RWPE1 (cell line): ENCODE results near the gene TRIM27.

ENCODE experiments used
- CTCF ChIA-PET: fragments of 350-600 bp; sonication (Branson Sonifier 250); formaldehyde crosslinking; extraction: SDS; loops from one replicate; lab custom pipeline; 2021; lab: Yijun Ruan, JAX
- POLR2A ChIA-PET: fragments of 400-600 bp; formaldehyde crosslinking; extraction: SDS; loops from one replicate; lab custom pipeline; 2020; ENCODE audit warnings: antibody characterized with exemption; ENCODE audit not compliant: low non-redundant PET; lab: Yijun Ruan, JAX
- DNase-seq: peaks from one replicate; pipeline ENCODE4 v3.0.0; 2012; ENCODE audit warnings: low spot score
- H3K27ac ChIP-seq: fragments of 450-650 bp; 2 replicates; pipeline ENCODE4 v1.5.1; 2017
- TF ChIP-seq, protein P1 (sequence below): fragments of 450-650 bp; conservative IDR thresholded peaks from 2 replicates; pipeline ENCODE4 v1.5.1; 2017; ENCODE audit warnings: low read depth, mild to moderate bottlenecking

The TRIM27 gene

DNA sequence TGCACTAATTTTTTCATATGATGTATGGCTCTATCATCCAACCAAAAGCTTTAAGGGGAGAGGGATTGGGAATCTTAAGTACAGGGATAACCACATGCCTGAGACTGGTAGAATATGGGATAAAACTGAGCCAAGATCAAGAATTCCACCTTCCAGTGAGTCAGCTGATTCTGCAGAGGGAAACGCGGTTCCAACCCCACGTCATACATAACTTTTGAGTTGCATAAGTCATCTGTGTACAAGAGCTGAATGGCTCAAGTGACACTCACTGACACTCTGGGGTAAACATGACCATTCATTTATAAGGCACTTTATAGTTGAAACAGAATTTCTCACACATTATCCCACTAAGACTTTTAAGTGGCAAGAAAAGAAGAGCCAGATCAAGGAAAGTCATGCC lies 16.4 kb downstream of the TRIM27 start:
- ChIA-PET POLR2A (no interaction called here), CTCF (no interaction called here)
- H3K27ac ChIP-seq, result no peak overlapping the region
- DNase-seq, result no peak
- TF ChIP-seq, protein P1, sequence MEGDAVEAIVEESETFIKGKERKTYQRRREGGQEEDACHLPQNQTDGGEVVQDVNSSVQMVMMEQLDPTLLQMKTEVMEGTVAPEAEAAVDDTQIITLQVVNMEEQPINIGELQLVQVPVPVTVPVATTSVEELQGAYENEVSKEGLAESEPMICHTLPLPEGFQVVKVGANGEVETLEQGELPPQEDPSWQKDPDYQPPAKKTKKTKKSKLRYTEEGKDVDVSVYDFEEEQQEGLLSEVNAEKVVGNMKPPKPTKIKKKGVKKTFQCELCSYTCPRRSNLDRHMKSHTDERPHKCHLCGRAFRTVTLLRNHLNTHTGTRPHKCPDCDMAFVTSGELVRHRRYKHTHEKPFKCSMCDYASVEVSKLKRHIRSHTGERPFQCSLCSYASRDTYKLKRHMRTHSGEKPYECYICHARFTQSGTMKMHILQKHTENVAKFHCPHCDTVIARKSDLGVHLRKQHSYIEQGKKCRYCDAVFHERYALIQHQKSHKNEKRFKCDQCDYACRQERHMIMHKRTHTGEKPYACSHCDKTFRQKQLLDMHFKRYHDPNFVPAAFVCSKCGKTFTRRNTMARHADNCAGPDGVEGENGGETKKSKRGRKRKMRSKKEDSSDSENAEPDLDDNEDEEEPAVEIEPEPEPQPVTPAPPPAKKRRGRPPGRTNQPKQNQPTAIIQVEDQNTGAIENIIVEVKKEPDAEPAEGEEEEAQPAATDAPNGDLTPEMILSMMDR, result no peak

DNA sequence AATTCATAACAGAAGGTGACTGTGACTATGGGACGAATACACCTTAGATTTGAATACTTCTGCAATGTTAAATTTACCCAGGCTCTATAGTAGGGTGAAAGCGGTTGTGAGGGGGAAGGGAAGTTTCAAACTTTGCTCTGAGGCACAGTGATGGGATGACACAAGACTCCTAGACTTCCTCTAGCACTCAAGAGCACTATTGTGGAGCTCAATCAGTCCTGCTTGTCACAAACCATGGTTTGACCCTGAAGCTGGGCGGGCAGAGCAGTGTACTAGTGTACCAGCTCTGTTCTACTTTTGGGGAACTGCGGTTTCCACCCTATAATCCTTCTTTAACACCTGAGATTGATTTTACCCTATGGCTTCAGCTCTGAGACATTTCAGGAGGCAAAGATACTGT lies 17.1 kb downstream of the TRIM27 start:
- ChIA-PET POLR2A (no interaction called here), CTCF (no interaction called here)
- no peak overlapping the region for H3K27ac ChIP-seq
- TF ChIP-seq, protein P1, result no peak
- DNase-seq, result no peak

DNA sequence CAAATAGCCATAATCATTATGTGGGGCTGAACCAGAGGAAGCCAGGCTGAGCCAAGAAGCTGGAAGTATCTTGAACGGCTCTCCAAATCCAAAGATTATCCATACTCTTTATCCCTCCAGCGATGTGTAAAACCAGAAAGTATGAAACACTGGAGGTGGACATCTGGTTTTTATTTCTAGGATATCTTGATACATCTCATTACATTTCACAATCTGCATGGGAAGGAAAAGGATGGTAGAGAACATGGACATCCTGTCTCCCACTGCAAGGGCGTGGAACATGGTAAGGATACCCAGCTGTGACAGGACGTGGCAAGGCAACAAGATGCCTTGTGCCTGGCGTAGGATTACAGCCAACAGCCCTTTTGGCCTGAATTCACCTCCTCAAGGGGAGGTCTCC lies 20.1 kb downstream of the TRIM27 start:
- no peak for DNase-seq
- no peak overlapping the region for H3K27ac ChIP-seq
- TF ChIP-seq, protein P1, result no peak
- POLR2A ChIA-PET, result no interaction called here
- CTCF ChIA-PET, result no interaction called here

DNA sequence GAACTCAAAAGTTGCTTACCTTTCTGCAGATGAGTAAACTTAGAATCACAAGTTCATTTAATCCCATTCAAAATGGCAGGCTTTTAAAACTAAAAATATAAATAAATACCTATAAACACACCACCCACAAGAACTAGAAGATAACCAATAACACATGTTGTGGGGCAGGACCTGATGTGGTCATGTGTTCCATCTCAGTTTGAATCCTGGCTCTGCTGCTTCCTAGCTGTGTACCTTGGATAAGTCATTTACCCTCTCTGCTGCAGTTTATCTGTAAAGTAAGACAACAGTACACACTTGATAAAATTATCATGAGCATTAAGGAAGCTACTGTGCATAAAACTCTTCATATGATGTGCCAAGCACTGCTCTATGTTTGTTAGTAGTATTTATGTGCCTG lies 22.0 kb downstream of the TRIM27 start:
- POLR2A ChIA-PET, result no interaction called here
- H3K27ac ChIP-seq, result no peak overlapping the region
- no peak for DNase-seq
- CTCF ChIA-PET, result no interaction called here
- TF ChIP-seq, protein P1, result no peak

DNA sequence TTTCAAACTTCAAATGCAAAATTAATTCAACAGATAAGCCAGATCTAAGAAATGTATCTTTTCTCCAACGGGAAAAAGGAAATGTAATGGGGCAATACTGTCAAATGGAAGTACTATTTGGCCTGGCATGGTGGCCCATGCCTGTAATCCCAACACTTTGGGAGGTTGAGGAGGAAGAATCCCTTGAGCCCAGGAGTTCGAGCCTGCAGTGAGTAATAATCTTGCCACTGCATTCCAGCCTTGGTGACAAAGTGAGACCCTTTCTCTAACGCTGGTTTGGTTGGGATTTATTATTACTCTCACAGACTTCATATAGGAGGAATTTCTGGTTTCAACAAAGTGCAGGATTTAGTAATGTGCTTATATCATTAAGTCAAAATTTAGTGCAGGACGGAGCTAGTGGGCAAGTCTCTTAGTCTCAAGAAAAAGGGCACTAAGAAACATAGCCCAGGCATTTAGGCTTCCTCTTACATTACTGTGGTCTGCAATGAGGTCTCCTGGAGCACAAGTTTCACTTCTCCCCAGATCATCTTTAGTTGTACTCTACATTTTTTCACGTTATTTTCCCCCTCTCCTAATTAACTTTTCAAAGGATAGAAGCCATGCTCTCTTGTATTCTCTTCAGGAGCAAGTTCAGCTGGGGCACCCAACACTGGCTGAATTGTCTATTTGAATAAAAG lies 23.1 kb downstream of the TRIM27 start:
- TF ChIP-seq, protein P1, result no peak
- no peak overlapping the region for H3K27ac ChIP-seq
- no peak for DNase-seq
- CTCF ChIA-PET, result no interaction called here
- POLR2A ChIA-PET, result no interaction called here

DNA sequence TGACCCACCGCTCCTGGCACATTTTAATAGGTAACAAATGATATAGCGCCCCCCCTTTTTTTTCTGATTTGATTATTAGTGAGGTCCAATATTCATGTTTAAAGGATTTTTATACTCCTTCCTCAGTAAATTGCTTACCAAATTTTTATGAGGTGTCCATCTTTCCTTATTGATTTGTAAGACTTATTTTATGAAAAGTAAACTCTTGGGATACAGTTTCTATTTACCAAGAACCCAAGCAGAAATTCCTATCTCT lies 25.1 kb downstream of the TRIM27 start:
- TF ChIP-seq, protein P1, result no peak
- CTCF ChIA-PET, result no interaction called here
- POLR2A ChIA-PET, result no interaction called here
- peak overlapping the region; percentile 39; the same call in 1 of the 2 replicates for H3K27ac ChIP-seq
- DNase-seq, result no peak

DNA sequence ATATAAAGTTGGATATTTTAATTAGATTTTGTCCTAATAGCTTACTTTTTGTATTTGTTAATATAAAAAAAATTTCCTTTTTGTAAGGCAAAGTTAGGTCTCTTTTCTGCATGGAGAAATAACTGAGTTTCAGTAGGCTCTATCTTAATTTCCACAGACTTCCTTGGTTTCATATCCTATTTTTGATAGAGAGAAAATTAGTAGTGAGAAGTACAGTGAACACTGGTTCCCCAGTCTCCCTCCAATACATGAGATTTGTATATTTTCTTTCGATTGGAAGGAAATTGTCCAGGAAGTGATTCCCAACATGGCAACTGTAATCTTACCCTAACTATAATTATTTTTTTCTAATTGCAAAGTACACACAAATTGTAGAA lies 26.4 kb downstream of the TRIM27 start:
- POLR2A ChIA-PET, result no interaction called here
- DNase-seq, result no peak
- CTCF ChIA-PET, result interaction anchor here (0.6 to 1.0 kb wide), 2 partner anchors 60 to 192 kb away, joined by 3 to 4 read pairs; no protein-coding TSS in a partner anchor
- TF ChIP-seq, protein P1, result no peak
- peak overlapping the region; percentile 98 for H3K27ac ChIP-seq
